Thyroid gland (tissue), 4 donors: ENCODE results near the gene MRPL22. TPM values are rescaled to one million over a fixed set of nuclear protein-coding genes. Genes with fewer than 3 reads are reported as not detected.
"Not testable (repeated sequence)": the region's sequence is repeated elsewhere in the genome, so short reads cannot be mapped to it uniquely, and the experiment has no call there.

Source experiments
- DNase-seq, 2 donors: peaks; one replicate each; pipeline ENCODE4 v3.0.0-alpha.2; 2019
- H3K27ac ChIP-seq, 3 donors: fragments of 200-600 bp; sonication (generic); 1 replicate in 2 of 3; 2 replicates in 1 of 3; pipeline ENCODE4 v1.5.1; 2016 to 2019; ENCODE audit warnings: mild to moderate bottlenecking in 1 of 3, moderate library complexity in 1 of 3
- H3K27me3 ChIP-seq: fragments of 200-600 bp; sonication (generic); one replicate; pipeline ENCODE4 v1.5.1; 2019
- H3K36me3 ChIP-seq, 2 donors: fragments of 200-600 bp; sonication (generic); one replicate each; pipeline ENCODE4 v1.5.1; 2016 to 2019
- H3K4me1 ChIP-seq, 2 donors: fragments of 200-600 bp; sonication (generic); one replicate each; pipeline ENCODE4 v1.5.1; 2017 to 2019
- H3K4me3 ChIP-seq, 3 donors: fragments of 200-600 bp; sonication (generic); replicated peaks in 1 of 3; 1 replicate in 2 of 3; 2 replicates in 1 of 3; pipeline ENCODE4 v1.5.1; 2016; ENCODE audit warnings: mild to moderate bottlenecking in 1 of 3
- H3K9me3 ChIP-seq: fragments of 200-600 bp; sonication (generic); one replicate; pipeline ENCODE4 v1.5.1; 2017
- CTCF ChIP-seq, 6 experiments: fragments of 200-600 bp in 3 of 6; fragments of 450-650 bp in 3 of 6; sonication (generic) in 3 of 6; IDR thresholded peaks; one replicate each; pipeline ENCODE4 v1.5.1; 2016 to 2019; ENCODE audit warnings: antibody characterized with exemption in 6 of 6, mild to moderate bottlenecking in 2 of 6, inconsistent platforms in 1 of 6, moderate library complexity in 1 of 6
- POLR2A ChIP-seq, 2 donors: fragments of 450-650 bp; IDR thresholded peaks; one replicate each; pipeline ENCODE4 v1.6.1; 2017; ENCODE audit warnings: antibody characterized with exemption in 2 of 2, mild to moderate bottlenecking in 2 of 2, moderate library complexity in 1 of 2
- WGBS, 2 donors: methylation state at CpG; one replicate each; pipeline ENCODE4 v1.1.5; 2017; 5-methylcytosine and 5-hydroxymethylcytosine counted together
- intact Hi-C: fragments of 100-400 bp; cut with DNase I; formaldehyde crosslinking; loops from one replicate; pipeline ENCODE4 v1.15.1; 2023
- total RNA-seq, 4 donors: library from RNA; depleted of rRNA; stranded (reverse); fragments of >200 nt; gene quantifications; one replicate each; pipeline ENCODE4 v1.2.3, GENCODE V29; 2016

The MRPL22 gene
- total RNA-seq, 4 donors from 2014 or later = 9.2 to 31.8 (median 25.2) TPM

GRCh38 chr5:154901276-154901675 lies 39.6 kb upstream of the MRPL22 start:
- Histone ChIP-seq H3K36me3 (peaks cover 35 to 45% of the 10 kb centered on the region in 2 donors), H3K9me3 (no peaks in the 10 kb centered on the region), H3K4me3 (no peak overlapping the region), H3K27ac (no peak overlapping the region), H3K27me3 (no peaks in the 10 kb centered on the region), H3K4me1 (no peaks in the 10 kb centered on the region)
- WGBS, 2 donors = 86 to 95% methylated on average over 2 of the region's 2 CpGs
- intact Hi-C loops = no loop called here
- DNase-seq = no peak
- no peak for TF ChIP-seq CTCF (IDR thresholded peaks at IDR 0.05)

GRCh38 chr5:154901913-154902312 lies 39.0 kb upstream of the MRPL22 start:
- intact Hi-C loops = no loop called here
- no peaks in the 10 kb centered on the region for H3K9me3 ChIP-seq
- no peak overlapping the region for H3K27ac ChIP-seq
- no peaks in the 10 kb centered on the region for H3K27me3 ChIP-seq
- no peak overlapping the region for H3K4me3 ChIP-seq
- H3K36me3 ChIP-seq = peaks cover 40 to 49% of the 10 kb centered on the region in 2 donors
- H3K4me1 ChIP-seq = no peaks in the 10 kb centered on the region
- TF ChIP-seq CTCF (IDR thresholded peaks at IDR 0.05) (no peak), POLR2A (IDR thresholded peaks at IDR 0.05) (no peak)
- DNase-seq = no peak
- WGBS, 2 donors = 93 to 95% methylated on average over 6 of the region's 6 CpGs

- WGBS, 2 donors = 94% methylated on average over 7 of the region's 7 CpGs
- H3K27me3 ChIP-seq, H3K9me3 ChIP-seq, H3K27ac ChIP-seq, H3K4me1 ChIP-seq, H3K4me3 ChIP-seq, DNase-seq, intact Hi-C loops: not testable (repeated sequence)
- H3K36me3 ChIP-seq = peaks cover 35 to 50% of the 10 kb centered on the region in 2 donors
Observed at GRCh38 chr5:154905601-154906000, 35.3 kb upstream of the MRPL22 start.

GRCh38 chr5:154916874-154917273 lies 24.0 kb upstream of the MRPL22 start:
- Histone ChIP-seq H3K9me3 (no peaks in the 10 kb centered on the region), H3K4me1 (no peaks in the 10 kb centered on the region), H3K36me3 (peaks cover 42 to 50% of the 10 kb centered on the region in 2 donors), H3K4me3 (no peak overlapping the region), H3K27me3 (no peaks in the 10 kb centered on the region), H3K27ac (no peak overlapping the region)
- TF ChIP-seq CTCF (IDR thresholded peaks at IDR 0.05) (no peak), POLR2A (IDR thresholded peaks at IDR 0.05) (no peak)
- 87 to 94% methylated on average over 3 of the region's 3 CpGs for WGBS, 2 donors
- intact Hi-C loops = no loop called here
- no peak for DNase-seq

GRCh38 chr5:154917757-154918156 lies 23.1 kb upstream of the MRPL22 start:
- H3K4me1 ChIP-seq = no peaks in the 10 kb centered on the region
- no peak overlapping the region for H3K27ac ChIP-seq
- TF ChIP-seq CTCF (IDR thresholded peaks at IDR 0.05) = no peak
- no peak for TF ChIP-seq POLR2A (IDR thresholded peaks at IDR 0.05)
- H3K36me3 ChIP-seq = peaks cover 40 to 46% of the 10 kb centered on the region in 2 donors
- no peaks in the 10 kb centered on the region for H3K9me3 ChIP-seq
- H3K4me3 ChIP-seq = no peak overlapping the region
- no peak for DNase-seq
- WGBS, 2 donors = 87 to 91% methylated on average over 4 of the region's 4 CpGs
- intact Hi-C loops = no loop called here
- H3K27me3 ChIP-seq = no peaks in the 10 kb centered on the region
